GM13976 (cell line): Measurements from ENCODE around the gene ARID5B.

Source experiments
- DNase-seq: peaks from one replicate; pipeline ENCODE4 v3.0.0; 2012; ENCODE audit warnings: low spot score
- in situ Hi-C: fragments of 300-500 bp; cut with MboI; formaldehyde crosslinking; loops from one replicate; pipeline ENCODE4 v1.12.0; 2022; ENCODE audit warnings: low sequenced_read_pairs, mixed read lengths, inconsistent platforms; ENCODE audit not compliant: unreplicated experiment
- TF ChIP-seq, protein P1 (sequence below): IDR thresholded peaks from 2 replicates; pipeline ENCODE4 v1.5.1; 2012; ENCODE audit warnings: borderline replicate concordance, mild to moderate bottlenecking; ENCODE audit not compliant: insufficient read depth; ENCODE audit errors: extremely low read depth, missing control alignments, control extremely low read depth

The ARID5B gene

DNA sequence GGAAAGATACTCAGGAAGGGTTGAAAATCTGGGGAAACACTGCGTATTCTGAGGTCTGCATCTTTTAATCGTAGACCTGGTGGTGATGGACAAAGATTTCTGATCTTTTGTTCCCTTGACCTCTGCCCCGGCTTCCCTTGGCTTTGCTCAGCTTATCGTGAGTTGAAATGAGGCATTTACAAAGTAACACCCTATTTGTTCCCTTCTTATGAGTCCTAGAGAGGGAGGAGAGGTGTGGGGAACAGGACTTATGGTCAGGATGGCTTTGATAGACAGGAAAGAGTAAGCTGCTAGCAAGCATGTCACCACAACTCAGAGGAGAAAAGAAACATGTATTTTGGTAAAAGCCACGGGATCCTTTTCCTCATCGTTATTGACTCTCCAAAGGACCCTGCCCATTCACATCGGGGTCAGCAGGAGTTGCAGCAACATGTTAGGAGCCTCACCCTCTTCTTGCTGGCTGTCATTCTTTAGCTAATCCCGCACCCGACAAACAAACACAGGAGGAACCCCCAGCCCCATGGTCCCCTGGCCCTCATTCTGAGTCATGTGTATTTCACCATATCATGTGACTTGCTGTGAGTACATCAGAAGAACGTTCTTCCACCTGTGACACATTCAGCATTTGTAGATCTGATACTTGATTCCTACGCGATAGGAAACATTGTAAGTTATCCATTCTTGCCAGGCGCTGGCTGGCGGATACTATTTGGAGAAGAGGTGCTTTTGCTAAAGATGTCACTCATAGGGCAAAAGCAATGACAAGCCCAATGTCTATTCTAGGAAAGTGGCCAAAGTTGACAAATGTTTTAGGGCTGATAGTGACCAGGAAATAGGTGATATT is 197.0 kb downstream of the ARID5B start:
- in situ Hi-C loops: no loop called here
- TF ChIP-seq, protein P1, sequence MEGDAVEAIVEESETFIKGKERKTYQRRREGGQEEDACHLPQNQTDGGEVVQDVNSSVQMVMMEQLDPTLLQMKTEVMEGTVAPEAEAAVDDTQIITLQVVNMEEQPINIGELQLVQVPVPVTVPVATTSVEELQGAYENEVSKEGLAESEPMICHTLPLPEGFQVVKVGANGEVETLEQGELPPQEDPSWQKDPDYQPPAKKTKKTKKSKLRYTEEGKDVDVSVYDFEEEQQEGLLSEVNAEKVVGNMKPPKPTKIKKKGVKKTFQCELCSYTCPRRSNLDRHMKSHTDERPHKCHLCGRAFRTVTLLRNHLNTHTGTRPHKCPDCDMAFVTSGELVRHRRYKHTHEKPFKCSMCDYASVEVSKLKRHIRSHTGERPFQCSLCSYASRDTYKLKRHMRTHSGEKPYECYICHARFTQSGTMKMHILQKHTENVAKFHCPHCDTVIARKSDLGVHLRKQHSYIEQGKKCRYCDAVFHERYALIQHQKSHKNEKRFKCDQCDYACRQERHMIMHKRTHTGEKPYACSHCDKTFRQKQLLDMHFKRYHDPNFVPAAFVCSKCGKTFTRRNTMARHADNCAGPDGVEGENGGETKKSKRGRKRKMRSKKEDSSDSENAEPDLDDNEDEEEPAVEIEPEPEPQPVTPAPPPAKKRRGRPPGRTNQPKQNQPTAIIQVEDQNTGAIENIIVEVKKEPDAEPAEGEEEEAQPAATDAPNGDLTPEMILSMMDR: no peak
- DNase-seq: no peak

DNA sequence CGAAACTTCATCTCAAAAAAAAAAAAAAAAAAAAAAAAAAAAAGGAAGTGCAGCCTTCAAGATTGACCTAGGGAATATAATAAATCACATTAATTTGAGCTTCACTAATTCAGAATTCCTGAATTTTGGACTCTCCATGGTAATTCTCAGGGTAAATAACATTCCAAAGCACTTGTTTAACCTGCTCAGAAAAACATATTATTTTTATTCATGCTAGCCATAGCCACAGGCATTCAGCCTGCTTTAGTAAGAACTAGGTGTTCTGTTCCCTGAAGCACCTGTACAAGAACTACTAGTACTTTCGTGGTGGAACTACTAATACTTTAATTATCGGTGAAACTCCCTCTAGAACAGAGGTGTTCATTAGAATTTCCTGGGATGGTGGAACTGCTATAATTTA is 197.8 kb downstream of the ARID5B start:
- in situ Hi-C loops: no loop called here
- DNase-seq: no peak
- TF ChIP-seq, protein P1: no peak

GRCh38 chr10:62103857-62104256 is 202.4 kb downstream of the ARID5B start:
- no peak for DNase-seq
- in situ Hi-C loops: no loop called here
- TF ChIP-seq, protein P1: no peak

GRCh38 chr10:62106929-62107519 is 205.5 kb downstream of the ARID5B start:
- in situ Hi-C loops: no loop called here
- DNase-seq: no peak
- TF ChIP-seq, protein P1: no peak

- in situ Hi-C loops: no loop called here
- DNase-seq: no peak
- TF ChIP-seq, protein P1: no peak
Measured at GRCh38 chr10:62108759-62109586, 207.5 kb downstream of the ARID5B start.

- in situ Hi-C loops: no loop called here
- DNase-seq: peak; percentile 42
Measured at GRCh38 chr10:62109587-62110293, 208.2 kb downstream of the ARID5B start.

More at GRCh38 chr10:62109587-62110293, 208.2 kb downstream of the ARID5B start:
- TF ChIP-seq, protein P1: no peak
